ENCODE data around the gene SATB1. TPM values are rescaled to one million over a fixed set of nuclear protein-coding genes. Genes with fewer than 3 reads are reported as not detected.

The SATB1 gene
- total RNA-seq, 2 experiments from 2014 or later: 390 to 393 TPM

DNA sequence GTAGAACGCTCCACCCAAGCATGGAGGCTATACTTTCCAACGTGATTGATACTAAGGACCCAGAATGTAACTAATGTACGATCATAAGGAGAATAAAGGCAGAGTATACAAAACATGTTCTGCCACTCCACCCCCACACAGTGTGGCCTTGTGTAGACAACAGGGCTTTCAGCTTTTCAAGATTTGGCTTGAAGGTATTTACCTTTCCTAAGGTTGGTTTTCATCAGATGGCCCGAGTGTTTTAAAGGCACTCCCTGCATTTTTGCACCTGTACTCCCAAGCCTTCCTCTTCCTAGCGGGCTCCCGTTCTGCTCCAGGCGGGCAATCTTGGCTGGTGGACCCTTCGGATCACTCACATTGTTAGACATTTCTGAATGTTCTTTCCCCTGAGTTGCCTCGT is 4.6 kb downstream of the SATB1 start:
- H3K36me3 ChIP-seq (ENCODE audit: insufficient read depth, low read length): peaks cover 43% of the 10 kb centered on the region
- ChIA-PET POLR2A (interaction anchor here (0.8 to 13.2 kb wide), 8 partner anchors 9 to 338 kb away, joined by 3 to 152 read pairs (median 5); no protein-coding TSS in a partner anchor), CTCF (interaction anchor here (1.0 to 3.3 kb wide), 4 partner anchors 9 to 25 kb away, joined by 3 to 15 read pairs (median 6); no protein-coding TSS in a partner anchor)
- Mint-ChIP-seq H3K27me3 (no peaks in the 10 kb centered on the region), H3K4me1 (ENCODE audit: low read depth) (peaks cover 84% of the 10 kb centered on the region), H3K9me3 (no peaks in the 10 kb centered on the region), H3K27ac (peak overlapping the region; percentile 96), H3K36me3 (ENCODE audit: low read depth) (peaks cover 85% of the 10 kb centered on the region), H3K4me3 (peak overlapping the region; percentile 83)
- H3K27ac ChIP-seq (ENCODE audit: low read depth in 1 of 2, low read length in 2 of 2): peak overlapping the region in 1 of 2 donors; percentile 44
- TF ChIP-seq CTCF (IDR thresholded peaks at IDR 0.05): no peak
- H3K9me3 ChIP-seq (ENCODE audit: control insufficient read depth in 1 of 2, insufficient read depth in 1 of 2, low read length in 2 of 2): no peaks in the 10 kb centered on the region
- no peaks in the 10 kb centered on the region for H3K27me3 ChIP-seq (ENCODE audit: control insufficient read depth in 1 of 2, insufficient read depth in 2 of 2, low read length in 2 of 2)
- intact Hi-C loops (cut with DNase I, micrococcal nuclease): loop anchor here in 1 of 2 experiments (5.0 kb wide), 1 partner anchor 33 kb away; no protein-coding TSS in a partner anchor
- no peak for ATAC-seq (ENCODE audit: poor library complexity)
- DNase-seq: no peak
- H3K4me1 ChIP-seq (ENCODE audit: insufficient read depth, low read length): peaks cover 22% of the 10 kb centered on the region
- H3K4me3 ChIP-seq (ENCODE audit: low read length): peak overlapping the region; percentile 2

DNA sequence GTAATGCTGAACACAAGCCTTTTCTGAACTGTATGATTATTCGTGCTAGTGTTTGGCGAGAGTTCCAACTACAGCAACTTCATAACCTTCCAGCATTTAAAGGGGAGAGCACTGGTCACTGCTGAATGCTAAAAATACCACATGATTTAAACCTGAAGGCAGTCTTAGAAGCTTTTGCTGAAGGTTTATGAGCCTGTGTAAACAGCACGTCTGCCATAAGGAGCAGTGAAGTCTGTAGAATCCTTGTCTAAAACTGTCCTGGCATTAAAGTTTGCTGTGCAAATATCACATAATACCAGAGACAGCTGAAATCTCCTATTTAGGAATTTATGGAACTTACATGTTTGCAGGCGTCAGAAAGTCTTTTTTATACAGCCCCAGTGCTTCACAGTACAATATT is 5.9 kb downstream of the SATB1 start:
- peak overlapping the region; percentile 10 for H3K4me3 ChIP-seq (ENCODE audit: low read length)
- H3K36me3 ChIP-seq (ENCODE audit: insufficient read depth, low read length): peaks cover 55% of the 10 kb centered on the region
- no peaks in the 10 kb centered on the region for H3K9me3 ChIP-seq (ENCODE audit: control insufficient read depth in 1 of 2, insufficient read depth in 1 of 2, low read length in 2 of 2)
- H3K4me3 Mint-ChIP-seq: peak overlapping the region; percentile 83
- peaks cover 88% of the 10 kb centered on the region for H3K36me3 Mint-ChIP-seq (ENCODE audit: low read depth)
- intact Hi-C loops (cut with DNase I, micrococcal nuclease): no loop called here
- H3K27ac ChIP-seq (ENCODE audit: low read depth in 1 of 2, low read length in 2 of 2): peak overlapping the region in 1 of 2 donors; percentile 44
- H3K27ac Mint-ChIP-seq: peak overlapping the region; percentile 96
- no peaks in the 10 kb centered on the region for H3K9me3 Mint-ChIP-seq
- TF ChIP-seq CTCF (IDR thresholded peaks at IDR 0.05): no peak
- DNase-seq: no peak
- no peaks in the 10 kb centered on the region for H3K27me3 ChIP-seq (ENCODE audit: control insufficient read depth in 1 of 2, insufficient read depth in 2 of 2, low read length in 2 of 2)
- ChIA-PET CTCF (interaction anchor here (0.6 to 1.8 kb wide), 4 partner anchors 20 to 607 kb away, joined by 3 read pairs; no protein-coding TSS in a partner anchor), POLR2A (interaction anchor here (1.0 to 13.2 kb wide), 5 partner anchors 12 to 25 kb away, joined by 3 to 152 read pairs (median 15); no protein-coding TSS in a partner anchor)
- no peaks in the 10 kb centered on the region for H3K27me3 Mint-ChIP-seq
- H3K4me1 ChIP-seq (ENCODE audit: insufficient read depth, low read length): peaks cover 25% of the 10 kb centered on the region
- ATAC-seq (ENCODE audit: poor library complexity): no peak
- H3K4me1 Mint-ChIP-seq (ENCODE audit: low read depth): peaks cover 96% of the 10 kb centered on the region

- peak overlapping the region; percentile 96 for H3K27ac Mint-ChIP-seq
- H3K4me1 Mint-ChIP-seq (ENCODE audit: low read depth): peaks cover 90% of the 10 kb centered on the region
- POLR2A ChIA-PET: interaction anchor here (0.5 to 13.2 kb wide), 9 partner anchors 11 to 324 kb away, joined by 3 to 152 read pairs (median 8); no protein-coding TSS in a partner anchor
- H3K27me3 Mint-ChIP-seq: no peaks in the 10 kb centered on the region
- H3K9me3 ChIP-seq (ENCODE audit: control insufficient read depth in 1 of 2, insufficient read depth in 1 of 2, low read length in 2 of 2): no peaks in the 10 kb centered on the region
- peaks cover 16% of the 10 kb centered on the region for H3K4me1 ChIP-seq (ENCODE audit: insufficient read depth, low read length)
- H3K27me3 ChIP-seq (ENCODE audit: control insufficient read depth in 1 of 2, insufficient read depth in 2 of 2, low read length in 2 of 2): no peaks in the 10 kb centered on the region
- CTCF ChIA-PET: interaction anchor here (1.1 to 2.2 kb wide), 6 partner anchors 13 to 29 kb away, joined by 3 to 6 read pairs (median 4); no protein-coding TSS in a partner anchor
- no peaks in the 10 kb centered on the region for H3K9me3 Mint-ChIP-seq
- intact Hi-C loops (cut with DNase I, micrococcal nuclease): loop anchor here in 1 of 2 experiments (2.0 kb wide), 1 partner anchor 17 kb away; no protein-coding TSS in a partner anchor
- H3K4me3 ChIP-seq (ENCODE audit: low read length): peak overlapping the region; percentile 11
- ATAC-seq (ENCODE audit: poor library complexity) (peak; percentile 28), DNase-seq (peak in 1 of 14 experiments; percentile 47)
- TF ChIP-seq CTCF (IDR thresholded peaks at IDR 0.05): no peak
- H3K36me3 Mint-ChIP-seq (ENCODE audit: low read depth): peaks cover 86% of the 10 kb centered on the region
- H3K27ac ChIP-seq (ENCODE audit: low read depth in 1 of 2, low read length in 2 of 2): peak overlapping the region in 1 of 2 donors; percentile 44
- peak overlapping the region; percentile 83 for H3K4me3 Mint-ChIP-seq
- peaks cover 64% of the 10 kb centered on the region for H3K36me3 ChIP-seq (ENCODE audit: insufficient read depth, low read length)
Observed at GRCh38 chr3:18417904-18418572, 7.1 kb downstream of the SATB1 start.

All from CD4-positive, alpha-beta T cell (primary cell).